H7 (cell line): ENCODE results near the gene TDRD7. TPM values are rescaled to one million over a fixed set of nuclear protein-coding genes. Genes with fewer than 3 reads are reported as not detected.

Source experiments
- DNase-seq: peaks from one replicate; pipeline ENCODE4 v3.0.0; 2012
- H3K27me3 ChIP-seq: 2 replicates; pipeline ENCODE4 v1.6.0; 2011; ENCODE audit warnings: mild to moderate bottlenecking, low read length; ENCODE audit not compliant: control insufficient read depth, insufficient read depth
- H3K36me3 ChIP-seq: replicated peaks from 2 replicates; pipeline ENCODE4 v1.5.1; 2011; ENCODE audit warnings: low read length; ENCODE audit not compliant: control insufficient read depth, insufficient read depth
- H3K4me3 ChIP-seq: 2 replicates; pipeline ENCODE4 v1.5.1; 2011; ENCODE audit warnings: low read depth, mild to moderate bottlenecking, control low read depth, low read length, moderate library complexity; ENCODE audit not compliant: insufficient read depth
- total RNA-seq: library from RNA; depleted of rRNA; stranded (reverse); fragments of >200 nt; shearing (Covaris generic); gene quantifications from 2 replicates; pipeline ENCODE4 v1.2.3, GENCODE V29; 2014; rRNA removed

The TDRD7 gene
- total RNA-seq, 1 experiment from 2014 or later: 7.7 TPM

DNA sequence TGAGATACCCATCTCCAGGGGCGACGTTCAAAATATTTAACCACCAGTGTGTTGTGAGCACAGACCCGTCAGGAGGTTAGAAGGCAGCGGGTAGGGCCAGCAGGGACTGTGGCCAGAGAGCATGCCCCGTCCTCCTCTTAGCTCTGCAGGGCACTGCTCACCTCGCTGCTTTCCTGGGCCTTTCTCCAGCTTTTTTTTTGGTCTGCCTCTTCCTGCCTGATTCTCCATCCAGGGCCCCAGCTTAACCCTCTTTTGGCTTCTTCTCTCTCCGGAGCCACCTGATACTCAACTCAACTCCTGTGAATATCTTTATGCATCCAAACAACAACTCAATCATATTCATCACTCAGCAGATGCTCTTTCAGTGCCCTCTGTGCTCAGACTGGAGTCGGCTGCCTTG, 133.6 kb downstream of the TDRD7 start:
- Histone ChIP-seq H3K27me3 (no peaks in the 10 kb centered on the region), H3K36me3 (no peaks in the 10 kb centered on the region), H3K4me3 (no peak overlapping the region)
- DNase-seq: no peak

Other genes starting within 250 kb of the TDRD7 start
- 4.7 and 6.2 TPM in 2 replicates for gene CCDC180, start 104.4 kb upstream of the TDRD7 start, total RNA-seq
- 0.52 and 1.9 TPM in 2 replicates for gene TMOD1, start 89.6 kb downstream of the TDRD7 start, total RNA-seq
- 13.0 and 15.6 TPM in 2 replicates for gene TSTD2, start 221.3 kb downstream of the TDRD7 start, total RNA-seq
- 34.1 and 35.3 TPM in 2 replicates for gene NCBP1, start 221.7 kb downstream of the TDRD7 start, total RNA-seq